Natural killer cell (primary cell): Measurements from ENCODE around the gene NKX2-4. TPM values are rescaled to one million over a fixed set of nuclear protein-coding genes. Genes with fewer than 3 reads are reported as not detected.

ENCODE experiments used
- ATAC-seq, 3 donors: fragments of 150-1000 bp in 2 of 3; fragments of 200-7000 bp in 1 of 3; cut with Tn5 transposase; 1 replicate in 1 of 3; 2 replicates in 2 of 3; pipeline ENCODE4 v1.10.0; 2021; ENCODE audit warnings: mild to moderate bottlenecking in 2 of 3, moderate library complexity in 2 of 3
- DNase-seq, 2 donors: peaks; one replicate each; pipeline versions ENCODE4 v3.0.0 to v3.0.0-alpha.2; 2013 to 2021; ENCODE audit warnings: mixed read lengths in 1 of 2
- H3K27ac ChIP-seq: one replicate; pipeline ENCODE4 v1.5.1; 2013; ENCODE audit warnings: mild to moderate bottlenecking, low read length
- H3K27me3 ChIP-seq: one replicate; pipeline ENCODE4 v1.6.1; 2013; ENCODE audit warnings: low read length; ENCODE audit not compliant: control insufficient read depth, insufficient read depth
- H3K36me3 ChIP-seq: one replicate; pipeline ENCODE4 v1.6.1; 2013; ENCODE audit warnings: low read length; ENCODE audit not compliant: control insufficient read depth, insufficient read depth
- H3K4me1 ChIP-seq: one replicate; pipeline ENCODE4 v1.6.1; 2013; ENCODE audit warnings: low read length; ENCODE audit not compliant: control insufficient read depth, insufficient read depth
- H3K4me3 ChIP-seq: one replicate; pipeline ENCODE4 v1.5.1; 2013; ENCODE audit warnings: low read length
- H3K9me3 ChIP-seq: one replicate; pipeline ENCODE4 v1.6.1; 2013; ENCODE audit warnings: low read length; ENCODE audit not compliant: control insufficient read depth, insufficient read depth
- H3K27ac Mint-ChIP-seq, 2 donors: one replicate each; pipeline ENCODE4 v1.8.0; 2022; ENCODE audit warnings: mild to moderate bottlenecking in 2 of 2, mixed read lengths in 2 of 2, moderate library complexity in 1 of 2
- H3K27me3 Mint-ChIP-seq, 2 donors: one replicate each; pipeline ENCODE4 v1.8.0; 2022; ENCODE audit warnings: low read depth in 2 of 2, mixed read lengths in 2 of 2
- H3K36me3 Mint-ChIP-seq: one replicate; pipeline ENCODE4 v1.8.0; 2022; ENCODE audit warnings: mixed read lengths
- H3K4me1 Mint-ChIP-seq, 2 donors: one replicate each; pipeline ENCODE4 v1.8.0; 2022; ENCODE audit warnings: mixed read lengths in 2 of 2
- H3K4me3 Mint-ChIP-seq: one replicate; pipeline ENCODE4 v1.8.0; 2022; ENCODE audit warnings: mild to moderate bottlenecking, moderate library complexity, mixed read lengths
- H3K9me3 Mint-ChIP-seq, 2 donors: one replicate each; pipeline ENCODE4 v1.8.0; 2022; ENCODE audit warnings: mixed read lengths in 2 of 2
- CTCF ChIP-seq: fragments of 200-600 bp; IDR thresholded peaks from one replicate; pipeline ENCODE4 v1.8.0; 2022; ENCODE audit warnings: antibody characterized with exemption
- WGBS: methylation state at CpG from one replicate; pipeline ENCODE4 v1.1.7; 2013; ENCODE audit warnings: missing lambda C conversion rate; ENCODE audit not compliant: insufficient coverage; 5-methylcytosine and 5-hydroxymethylcytosine counted together
- intact Hi-C: fragments of 100-400 bp; cut with micrococcal nuclease; formaldehyde crosslinking; loops from one replicate; pipeline ENCODE4 v1.14.2; 2022
- total RNA-seq, 4 donors: library from RNA; stranded (reverse); fragments of 120-200 nt in 1 of 4; gene quantifications; one replicate each; pipeline versions ENCODE4 v1.2.3 to v1.2.4, GENCODE V29; 2013 to 2022

Gene NKX2-4
- total RNA-seq, 3 donors from 2014 or later (not counting 1 experiment from before 2014, with no cell fraction given): not detected

DNA sequence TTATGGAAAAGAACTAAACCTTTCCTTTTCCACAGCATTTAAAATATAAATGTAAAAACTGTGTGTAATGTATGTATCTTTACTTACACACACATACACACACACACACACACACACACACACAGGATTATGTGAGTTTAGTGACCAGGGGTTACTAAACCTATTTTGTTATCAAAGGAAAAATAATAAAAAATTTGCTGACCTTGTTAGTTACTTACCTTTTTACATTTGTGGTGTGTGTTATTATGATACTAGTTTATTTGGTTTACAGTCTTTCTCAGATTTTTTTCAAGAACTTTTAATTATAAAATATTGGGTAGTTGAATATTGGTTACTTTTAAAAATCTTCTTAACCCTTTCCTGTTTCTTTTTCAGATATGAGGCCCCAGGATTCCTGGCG, 15.7 kb downstream of the NKX2-4 start:
- ATAC-seq (no peak), DNase-seq (no peak)
- no peaks in the 10 kb centered on the region for H3K9me3 ChIP-seq
- TF ChIP-seq CTCF: no peak
- H3K27me3 Mint-ChIP-seq: no peaks in the 10 kb centered on the region
- peaks cover 9 to 14% of the 10 kb centered on the region in 2 donors for H3K4me1 Mint-ChIP-seq
- no peaks in the 10 kb centered on the region for H3K4me1 ChIP-seq
- peaks cover 54% of the 10 kb centered on the region for H3K36me3 ChIP-seq
- no peaks in the 10 kb centered on the region for H3K27me3 ChIP-seq
- intact Hi-C loops: no loop called here
- H3K9me3 Mint-ChIP-seq: no peaks in the 10 kb centered on the region
- H3K4me3 Mint-ChIP-seq: no peak overlapping the region
- H3K27ac ChIP-seq: no peak overlapping the region
- peaks cover 9% of the 10 kb centered on the region for H3K36me3 Mint-ChIP-seq
- WGBS: no CpG with 5 or more reads among the region's 1 CpG
- no peak overlapping the region for H3K4me3 ChIP-seq
- H3K27ac Mint-ChIP-seq: no peak overlapping the region

DNA sequence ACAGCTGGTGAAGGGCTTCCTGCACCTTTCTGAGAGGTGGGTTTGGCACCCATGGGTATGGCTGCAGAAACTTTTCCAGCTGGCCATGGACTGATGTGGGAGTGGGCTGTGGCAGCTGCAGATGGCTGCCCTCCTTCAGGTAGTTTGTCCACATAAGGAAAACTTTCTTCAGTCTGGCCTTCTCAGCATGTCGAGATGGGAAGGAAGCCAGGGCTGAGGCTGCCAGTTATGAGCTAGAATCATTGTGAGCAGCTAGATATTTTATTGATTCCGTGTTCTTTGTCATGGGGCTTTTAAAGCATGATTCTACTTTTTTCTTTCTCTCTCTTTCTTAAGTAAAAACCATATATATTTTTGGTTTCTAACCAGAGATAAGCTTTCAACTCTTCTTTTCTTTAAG, 16.6 kb downstream of the NKX2-4 start:
- H3K4me3 Mint-ChIP-seq: no peak overlapping the region
- Histone ChIP-seq H3K4me3 (no peak overlapping the region), H3K4me1 (no peaks in the 10 kb centered on the region), H3K36me3 (peaks cover 45% of the 10 kb centered on the region), H3K27ac (no peak overlapping the region), H3K27me3 (no peaks in the 10 kb centered on the region), H3K9me3 (no peaks in the 10 kb centered on the region)
- no peak for DNase-seq
- H3K36me3 Mint-ChIP-seq: peaks cover 8% of the 10 kb centered on the region
- no peak overlapping the region for H3K27ac Mint-ChIP-seq
- ATAC-seq: no peak
- H3K9me3 Mint-ChIP-seq: no peaks in the 10 kb centered on the region
- no peaks in the 10 kb centered on the region for H3K27me3 Mint-ChIP-seq
- WGBS: 100% methylated on average over 1 of the region's 2 CpGs
- H3K4me1 Mint-ChIP-seq: peaks cover 9 to 14% of the 10 kb centered on the region in 2 donors
- intact Hi-C loops: no loop called here
- TF ChIP-seq CTCF: no peak

- no peaks in the 10 kb centered on the region for H3K9me3 ChIP-seq
- H3K4me3 Mint-ChIP-seq: no peak overlapping the region
- peaks cover 8% of the 10 kb centered on the region for H3K36me3 Mint-ChIP-seq
- no peak for TF ChIP-seq CTCF
- WGBS: 96% methylated on average over 3 of the region's 5 CpGs
- no peaks in the 10 kb centered on the region for H3K27me3 Mint-ChIP-seq
- ATAC-seq: no peak
- H3K36me3 ChIP-seq: peaks cover 33% of the 10 kb centered on the region
- no peak for DNase-seq
- H3K4me1 ChIP-seq: no peaks in the 10 kb centered on the region
- H3K4me3 ChIP-seq: no peak overlapping the region
- no peaks in the 10 kb centered on the region for H3K9me3 Mint-ChIP-seq
- intact Hi-C loops: no loop called here
- H3K27ac ChIP-seq: no peak overlapping the region
- no peak overlapping the region for H3K27ac Mint-ChIP-seq
- H3K4me1 Mint-ChIP-seq: peaks cover 22 to 27% of the 10 kb centered on the region in 2 donors
- no peaks in the 10 kb centered on the region for H3K27me3 ChIP-seq
Observed at GRCh38 chr20:21378259-21378658, 19.1 kb downstream of the NKX2-4 start.

GRCh38 chr20:21377701-21378100, 19.6 kb downstream of the NKX2-4 start:
- Mint-ChIP-seq H3K4me1 (peaks cover 22 to 27% of the 10 kb centered on the region in 2 donors), H3K9me3 (no peaks in the 10 kb centered on the region), H3K27me3 (no peaks in the 10 kb centered on the region), H3K4me3 (no peak overlapping the region), H3K27ac (no peak overlapping the region), H3K36me3 (peaks cover 3% of the 10 kb centered on the region)
- intact Hi-C loops: no loop called here
- WGBS: 100% methylated on average over 8 of the region's 9 CpGs
- ATAC-seq: no peak
- Histone ChIP-seq H3K4me3 (no peak overlapping the region), H3K4me1 (no peaks in the 10 kb centered on the region), H3K36me3 (peaks cover 27% of the 10 kb centered on the region), H3K27me3 (no peaks in the 10 kb centered on the region), H3K27ac (no peak overlapping the region), H3K9me3 (no peaks in the 10 kb centered on the region)
- DNase-seq: no peak
- no peak for TF ChIP-seq CTCF
